NK-92 (cell line): ENCODE data around the gene TBX10.
"Not testable (repeated sequence)": the region's sequence is repeated elsewhere in the genome, so short reads cannot be mapped to it uniquely, and the experiment has no call there.

Experiments
- DNase-seq: peaks from one replicate; lab custom pipeline; 2025; ENCODE audit not compliant: unreplicated experiment; lab: John Stamatoyannopoulos, UW

TBX10 gene

DNA sequence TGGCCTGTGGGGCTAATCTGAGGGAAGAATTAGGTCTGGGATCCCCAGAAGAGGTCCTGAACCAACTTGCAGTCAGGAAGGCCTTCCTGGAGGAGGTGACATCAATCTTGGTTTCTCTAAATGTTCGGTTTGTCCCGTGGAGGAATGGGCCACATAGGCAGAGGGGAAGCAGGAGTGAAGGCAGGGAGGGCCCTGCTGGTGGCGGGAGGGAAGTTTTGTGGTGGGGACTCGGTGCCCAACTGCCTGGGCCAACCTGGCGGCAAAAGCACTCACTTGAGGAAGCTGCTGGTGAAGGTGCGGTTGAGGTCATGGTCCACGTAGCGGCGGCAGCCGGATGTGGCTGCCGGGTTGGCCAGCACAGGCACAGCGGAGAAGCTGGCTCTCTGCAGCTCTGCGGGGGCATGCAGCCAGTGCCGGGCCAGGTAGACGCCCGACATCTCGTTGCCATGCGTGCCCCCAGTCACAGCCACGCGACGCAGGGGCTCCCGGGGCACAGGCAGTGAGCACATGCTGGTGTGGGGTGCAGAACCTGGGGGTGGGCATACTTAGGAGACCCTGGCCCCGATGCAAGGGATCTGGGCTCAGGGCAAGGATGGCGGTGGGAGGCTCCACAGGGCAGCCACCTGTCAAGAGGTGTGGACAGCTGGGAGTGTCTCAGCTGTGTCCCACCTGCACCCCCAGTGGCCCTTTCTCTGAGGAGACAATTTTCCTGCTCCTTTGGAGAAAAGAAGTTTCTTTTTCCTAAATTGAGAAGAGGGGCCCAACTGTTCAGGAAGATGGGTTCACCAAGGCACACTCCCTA lies 7.2 kb upstream of the TBX10 start:
- DNase-seq: no peak

DNA sequence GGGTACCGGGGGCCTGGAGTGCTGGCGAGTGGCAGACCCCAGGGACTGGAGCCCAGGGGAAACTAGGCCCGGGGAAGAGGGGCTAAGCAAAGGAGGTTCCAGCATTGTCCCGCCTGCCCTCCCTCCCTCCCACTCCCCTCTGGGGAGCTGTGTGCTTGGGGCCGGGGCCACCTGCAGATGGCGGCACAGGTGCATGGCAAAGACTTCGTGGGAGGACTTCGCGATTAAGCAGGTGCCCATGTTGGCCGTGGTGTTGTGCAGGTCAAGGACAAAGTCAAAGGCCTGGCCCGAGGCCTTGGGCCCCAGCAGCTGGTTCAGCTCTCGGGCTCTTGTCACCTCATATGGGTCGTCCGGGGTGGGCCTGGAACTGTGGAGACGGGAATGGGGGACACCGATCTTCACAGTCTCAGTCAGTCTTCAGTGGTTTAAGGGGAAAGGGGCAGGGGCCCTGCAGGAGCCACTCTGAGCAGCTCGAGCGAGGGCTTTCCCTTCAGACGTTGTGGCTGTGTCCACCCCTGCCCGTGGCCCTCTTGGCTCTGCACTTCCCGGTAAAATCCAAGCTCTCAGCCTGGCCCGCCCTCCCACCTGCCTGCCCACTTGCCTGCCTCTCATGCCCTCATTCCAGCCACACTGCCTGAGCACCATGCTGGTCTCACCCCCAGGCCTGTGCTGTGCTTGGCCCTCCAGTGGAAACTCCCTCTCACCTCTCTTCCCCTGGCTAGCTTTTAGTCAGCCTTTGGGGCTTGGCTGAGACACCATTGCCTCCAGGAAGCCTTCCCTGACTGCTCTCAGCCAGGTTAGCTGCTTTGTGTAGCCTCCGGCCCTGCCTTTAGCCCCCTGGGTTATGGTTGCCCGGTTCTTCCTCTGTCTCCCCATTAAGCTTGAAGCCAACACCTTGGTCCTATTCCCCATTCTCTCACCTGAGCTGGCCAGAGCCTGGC lies 6.2 kb upstream of the TBX10 start:
- DNase-seq: no peak

GRCh38 chr11:67644472-67645418 lies 5.2 kb upstream of the TBX10 start:
- no peak for DNase-seq

GRCh38 chr11:67644042-67644441 lies 4.5 kb upstream of the TBX10 start:
- no peak for DNase-seq

DNA sequence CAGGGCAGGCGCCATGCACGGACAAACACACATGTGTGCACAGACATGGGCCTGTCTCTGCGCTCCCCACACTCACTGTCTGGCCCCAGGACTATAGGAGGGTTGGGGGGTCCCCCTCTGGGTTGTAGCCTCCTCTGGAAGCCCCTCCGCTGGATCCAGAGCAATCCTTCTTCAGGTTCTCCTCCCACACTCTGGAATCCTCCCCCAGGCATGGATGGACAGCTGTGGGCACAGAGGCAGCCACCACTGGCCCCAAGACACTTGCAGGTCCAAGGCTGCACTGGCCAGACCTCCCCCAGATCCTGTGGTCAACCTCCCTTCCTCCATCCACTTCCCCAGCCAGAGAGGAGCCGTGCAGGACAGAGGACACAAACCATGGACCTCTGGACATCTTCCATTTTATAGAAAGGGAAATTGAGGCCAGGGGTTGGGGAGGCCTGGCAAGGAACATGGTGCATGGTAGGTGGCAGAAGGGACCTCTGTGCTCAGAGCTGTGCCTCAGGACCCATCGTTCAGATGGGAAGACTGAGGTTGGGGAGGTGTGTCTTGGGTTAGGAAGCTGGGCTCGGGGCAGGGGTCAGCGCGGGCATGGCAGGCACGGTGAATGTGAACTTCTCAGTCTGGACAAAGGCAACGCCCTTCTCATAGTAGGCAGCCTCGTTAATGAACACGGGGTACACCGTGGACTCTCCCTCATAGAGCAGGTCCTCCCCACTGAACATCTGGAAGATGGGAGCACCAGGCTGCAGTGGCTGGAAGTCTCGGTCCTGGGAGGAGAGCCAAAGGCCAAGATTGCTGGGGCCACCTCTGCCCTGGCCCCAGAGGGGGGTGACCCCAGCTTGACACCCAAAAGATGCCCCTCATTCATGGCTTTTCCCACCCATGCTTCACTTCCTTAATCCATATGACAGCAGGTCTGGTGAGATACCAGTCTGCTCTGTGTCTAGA lies 2.9 kb upstream of the TBX10 start:
- no peak for DNase-seq

GRCh38 chr11:67641338-67642172 lies 2.0 kb upstream of the TBX10 start:
- no peak for DNase-seq

DNA sequence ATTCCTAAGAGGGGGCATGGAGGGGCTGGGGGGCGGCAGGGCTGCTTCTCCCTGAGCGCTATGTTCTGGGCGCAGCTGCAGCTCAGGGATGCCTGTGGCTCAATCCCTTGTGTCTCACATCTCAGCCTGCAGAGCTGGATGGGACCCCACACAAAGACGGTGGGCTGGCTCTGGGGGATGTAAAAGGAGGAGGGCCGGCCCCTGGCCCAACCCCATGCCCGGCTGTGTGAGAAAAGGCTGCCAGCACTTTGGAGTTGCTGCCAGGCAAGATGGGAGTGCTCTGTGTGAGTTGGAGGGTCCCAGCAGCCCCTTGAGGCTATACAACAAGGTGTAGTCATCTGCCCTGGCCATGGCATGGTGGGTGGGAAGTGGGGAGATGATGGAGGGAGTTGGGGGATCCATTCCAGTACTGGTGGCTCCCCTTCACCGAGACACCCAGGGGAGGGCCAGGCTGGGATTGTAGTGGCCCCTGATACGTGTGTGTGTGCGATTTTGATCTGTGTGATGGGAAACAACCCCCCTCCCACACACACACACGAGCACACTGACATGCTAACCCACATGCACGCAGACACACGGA lies 1.3 kb upstream of the TBX10 start:
- DNase-seq: no peak

GRCh38 chr11:67640021-67640757 lies 626 bp upstream of the TBX10 start:
- DNase-seq: no peak

DNA sequence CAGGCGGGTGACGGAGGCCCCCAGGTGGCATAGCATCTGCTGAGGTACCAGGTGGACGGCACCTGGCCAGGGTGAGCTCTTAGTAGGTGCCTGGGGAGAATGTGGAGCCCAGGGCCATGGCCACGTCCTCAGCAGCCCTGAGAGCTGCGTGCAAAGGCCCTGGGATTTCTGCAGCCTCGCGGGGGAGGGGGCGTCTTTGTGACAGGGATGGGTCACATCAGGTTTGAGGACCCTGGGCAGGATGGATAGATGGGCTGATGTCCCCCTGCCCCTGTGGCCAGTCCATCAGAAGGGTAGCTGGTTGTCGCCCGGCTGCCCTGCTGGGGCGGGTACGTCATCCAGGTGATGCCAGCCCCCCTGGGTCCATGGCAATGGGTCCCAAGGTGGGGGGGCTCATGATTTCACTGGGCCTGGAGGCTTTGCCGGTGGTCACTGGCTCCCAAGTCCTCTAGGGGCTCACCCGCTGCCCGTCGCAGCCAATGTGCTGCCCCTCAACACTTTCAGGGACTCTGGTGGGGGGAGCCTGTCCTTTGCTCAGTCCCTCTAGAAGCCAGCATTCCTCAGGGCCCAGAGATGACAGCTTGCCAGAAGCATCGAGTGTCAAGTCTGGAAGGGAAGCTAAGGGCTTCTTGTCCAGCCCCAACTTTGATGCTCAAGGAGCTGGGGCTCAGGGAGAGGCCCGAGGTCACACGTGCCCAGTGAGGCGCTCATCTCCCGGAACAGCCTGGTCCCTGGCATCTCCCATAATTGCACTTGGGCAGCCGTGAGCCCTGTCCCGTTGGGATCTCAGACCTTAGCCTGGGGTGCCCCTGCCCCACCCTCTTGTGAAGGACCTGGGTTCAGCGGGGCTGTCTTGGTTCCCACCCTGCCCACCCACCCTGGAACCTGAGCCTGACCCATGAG lies 777 bp downstream of the TBX10 start:
- no peak for DNase-seq

- not testable (repeated sequence) for DNase-seq
Observed at GRCh38 chr11:67637441-67637840, 2.1 kb downstream of the TBX10 start.

DNA sequence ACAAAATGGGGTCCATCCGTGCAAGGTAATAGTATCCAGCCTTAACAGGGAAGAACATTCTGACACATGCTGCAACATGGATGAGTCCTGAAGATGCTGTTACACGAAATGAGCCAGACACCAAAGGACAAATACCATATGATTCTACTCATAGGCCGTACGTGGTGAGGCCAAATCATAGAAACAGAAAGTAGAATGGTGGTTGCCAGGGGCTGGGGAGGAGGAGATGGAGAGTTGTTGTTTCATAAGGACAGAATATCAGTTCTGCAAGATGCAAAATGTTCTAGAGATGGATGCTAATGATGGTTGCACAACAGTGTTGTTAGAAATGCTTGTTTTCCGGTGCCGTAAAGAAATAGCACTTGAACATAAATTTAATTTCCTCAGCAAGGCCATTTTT lies 2.6 kb downstream of the TBX10 start:
- no peak for DNase-seq

DNA sequence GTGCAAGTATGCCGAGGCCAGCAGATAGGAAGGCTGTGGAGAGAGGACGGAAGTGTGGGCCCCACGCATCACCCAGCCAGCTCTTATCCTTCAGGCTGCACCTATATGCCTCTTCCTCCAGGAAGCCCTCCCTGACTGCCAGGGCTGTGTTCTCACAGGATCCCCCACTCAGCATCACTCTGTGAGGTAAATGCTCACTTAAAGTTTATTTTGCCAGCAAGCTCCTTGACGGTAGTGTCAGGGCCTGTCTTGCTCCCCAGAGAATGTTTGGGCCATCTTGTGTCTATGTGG lies 4.4 kb downstream of the TBX10 start:
- no peak for DNase-seq

DNA sequence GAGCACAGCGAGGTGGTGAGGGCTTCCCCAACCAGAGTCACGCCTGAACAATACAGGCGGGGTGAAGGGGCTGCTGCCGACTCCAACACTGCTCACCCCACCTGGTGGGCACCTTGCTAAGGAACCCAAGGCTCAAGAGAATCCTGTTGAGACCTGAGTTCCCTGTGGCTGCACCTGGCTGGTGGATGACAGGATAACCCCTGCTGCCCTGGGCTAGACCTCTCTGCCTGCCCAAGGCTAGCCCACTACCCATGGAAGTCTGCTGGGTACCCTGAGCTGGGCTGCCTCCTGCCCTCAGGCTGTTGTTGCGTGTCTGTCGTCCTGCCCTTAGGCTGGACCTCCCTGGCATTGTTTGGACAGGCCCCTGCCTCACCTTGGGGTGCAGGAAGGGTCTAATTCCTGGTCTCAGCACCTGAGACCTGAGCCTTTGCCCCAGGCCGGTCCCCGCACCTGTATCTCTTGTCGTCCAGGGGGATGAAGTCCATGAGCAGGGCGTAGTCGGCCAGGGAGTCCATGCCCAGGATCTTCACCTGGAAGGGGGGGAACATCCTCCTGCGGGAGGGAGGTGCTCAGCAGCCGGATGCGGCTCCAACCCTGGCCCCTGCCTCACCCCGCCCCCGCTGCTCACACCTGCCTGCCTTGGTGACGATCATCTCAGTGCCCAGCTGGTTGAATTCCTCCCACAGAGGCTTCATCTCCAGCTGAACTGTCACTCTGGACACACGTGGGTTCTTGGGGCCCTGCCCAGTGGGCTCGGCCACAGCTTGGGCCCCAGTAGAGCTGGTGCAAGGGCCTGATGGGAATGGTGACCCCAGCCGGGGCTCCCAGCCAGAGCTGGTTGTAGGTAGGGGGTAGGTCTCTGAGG lies 5.0 kb downstream of the TBX10 start:
- DNase-seq: no peak

DNA sequence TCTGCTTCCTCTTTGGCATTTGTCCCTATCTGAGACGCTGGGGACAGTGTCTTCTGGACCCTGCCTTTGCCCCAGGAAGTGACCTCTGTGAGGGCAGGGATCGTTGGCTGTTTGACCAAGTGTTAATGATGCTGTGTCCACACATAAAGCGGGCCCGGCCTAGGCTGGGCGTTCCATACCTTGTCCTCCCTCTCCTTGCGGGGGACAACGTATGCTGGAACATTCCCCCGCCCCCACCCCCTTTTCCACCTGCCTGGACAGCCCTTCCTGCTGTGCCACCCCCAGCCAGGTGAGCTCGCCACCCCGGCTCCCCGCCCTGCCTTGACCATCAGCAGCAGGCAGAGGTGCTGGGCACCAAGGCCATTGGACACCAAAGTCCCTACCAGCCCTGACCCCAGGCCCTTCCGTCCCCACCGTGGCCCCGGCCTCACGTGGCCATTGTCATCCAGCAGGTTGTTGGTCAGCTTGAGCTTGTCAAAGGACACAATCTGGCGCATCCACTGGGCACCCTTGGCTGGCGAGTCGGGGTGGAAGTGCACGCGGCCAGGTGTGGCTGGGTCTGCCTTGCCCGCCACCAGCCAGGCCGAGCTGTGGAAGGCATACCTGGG lies 5.7 kb downstream of the TBX10 start:
- DNase-seq: no peak

DNA sequence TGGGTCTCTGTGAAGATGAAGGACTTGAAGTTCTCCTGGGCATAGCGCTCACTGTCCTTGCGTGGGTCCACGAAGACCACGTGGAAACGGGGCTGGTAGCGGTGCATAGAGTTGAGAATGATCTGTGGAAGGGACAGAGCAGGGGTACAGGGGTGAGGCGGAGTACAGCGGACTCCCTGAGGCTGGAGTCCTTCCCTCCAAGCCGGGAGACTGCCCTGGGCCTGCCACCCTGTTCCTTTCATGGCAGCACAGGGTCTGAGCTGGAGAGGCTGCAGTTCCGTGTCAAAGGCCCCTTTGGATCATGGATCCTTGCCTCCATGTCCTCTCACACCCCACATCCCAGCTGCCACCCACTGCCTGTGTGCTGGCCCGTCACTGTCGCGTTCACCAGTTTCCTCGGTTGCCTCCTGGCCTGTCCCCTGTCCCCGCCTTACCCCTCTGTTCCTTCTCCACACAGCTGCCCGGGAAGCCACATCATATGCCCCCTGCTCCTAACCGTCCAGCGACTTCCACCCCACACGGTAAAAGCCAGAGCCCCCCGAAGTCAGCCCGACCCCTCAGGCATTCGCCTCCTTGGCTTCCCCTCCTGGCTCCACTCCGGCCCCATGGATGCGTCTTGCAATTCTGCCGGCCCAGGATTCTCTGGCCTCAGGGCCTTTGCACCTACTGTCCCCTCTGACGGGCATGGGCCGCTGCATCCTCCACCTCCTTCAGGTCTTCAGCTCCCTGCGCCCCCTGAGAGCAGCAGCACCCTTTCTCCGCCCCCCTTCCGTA lies 6.4 kb downstream of the TBX10 start:
- no peak for DNase-seq
